ENCODE measurements around the gene CACNB2.

Gene CACNB2

GRCh38 chr10:18261768-18262231 lies 121.6 kb downstream of the CACNB2 start:
- H3K4me3 ChIP-seq: no peak overlapping the region
- no peak overlapping the region for H3K27ac ChIP-seq

GRCh38 chr10:18264466-18265050 lies 124.3 kb downstream of the CACNB2 start:
- H3K27ac ChIP-seq: no peak overlapping the region

DNA sequence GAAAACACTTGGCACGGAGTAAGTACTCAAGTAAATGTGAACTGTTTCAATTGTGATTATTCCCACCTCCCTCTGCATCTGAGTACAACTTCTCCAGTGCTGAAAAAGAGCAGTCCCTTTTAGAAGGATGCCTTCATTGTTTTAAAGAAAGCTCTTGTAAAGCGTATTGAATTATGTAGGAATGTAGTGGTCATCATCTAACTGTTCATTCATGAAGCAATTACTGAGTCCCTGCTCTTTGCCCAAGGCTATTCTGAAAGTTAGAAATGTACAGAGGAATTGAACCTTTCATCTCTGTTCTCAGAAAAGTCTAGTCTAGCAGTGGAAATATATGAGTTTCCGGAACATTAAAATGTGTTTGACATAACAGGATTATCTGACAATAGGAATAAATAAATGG lies 127.8 kb downstream of the CACNB2 start:
- Histone ChIP-seq H3K4me3 (no peak overlapping the region), H3K27ac (no peak overlapping the region)

More at GRCh38 chr10:18264466-18265050, 124.3 kb downstream of the CACNB2 start:
- H3K4me3 ChIP-seq: no peak overlapping the region

- Histone ChIP-seq H3K27ac (no peak overlapping the region), H3K4me3 (no peak overlapping the region)
Measured at GRCh38 chr10:18271491-18271890, 131.3 kb downstream of the CACNB2 start.

GRCh38 chr10:18273039-18273438 lies 132.8 kb downstream of the CACNB2 start:
- no peak overlapping the region for H3K4me3 ChIP-seq
- no peak overlapping the region for H3K27ac ChIP-seq

DNA sequence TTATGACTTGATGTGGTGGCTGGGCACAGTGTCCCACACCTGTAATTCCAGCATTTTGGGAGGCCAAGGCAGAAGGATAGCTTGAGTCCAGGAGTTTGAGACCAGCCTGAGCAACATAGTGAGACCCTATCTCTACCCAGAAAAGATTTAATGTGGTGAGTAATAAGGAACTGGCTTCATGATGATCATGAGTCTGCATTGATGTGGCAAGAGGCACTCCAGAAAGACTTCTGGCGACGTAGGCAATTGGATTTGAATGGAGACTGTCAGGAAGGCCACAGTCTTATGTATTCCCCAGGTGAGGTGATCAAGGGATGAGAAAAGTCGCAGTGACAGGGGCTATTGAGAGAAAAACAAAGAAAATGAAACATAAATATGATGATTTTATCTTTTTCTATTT lies 138.0 kb downstream of the CACNB2 start:
- no peak overlapping the region for H3K4me3 ChIP-seq
- H3K27ac ChIP-seq: no peak overlapping the region

- no peak overlapping the region for H3K27ac ChIP-seq
- no peak overlapping the region for H3K4me3 ChIP-seq
Measured at GRCh38 chr10:18279173-18279572, 138.9 kb downstream of the CACNB2 start.

- no peak overlapping the region for H3K27ac ChIP-seq
- no peak overlapping the region for H3K4me3 ChIP-seq
Measured at GRCh38 chr10:18282094-18282493, 141.9 kb downstream of the CACNB2 start.

- Histone ChIP-seq H3K4me3 (no peak overlapping the region), H3K27ac (no peak overlapping the region)
Measured at GRCh38 chr10:18290651-18291313, 150.6 kb downstream of the CACNB2 start.

DNA sequence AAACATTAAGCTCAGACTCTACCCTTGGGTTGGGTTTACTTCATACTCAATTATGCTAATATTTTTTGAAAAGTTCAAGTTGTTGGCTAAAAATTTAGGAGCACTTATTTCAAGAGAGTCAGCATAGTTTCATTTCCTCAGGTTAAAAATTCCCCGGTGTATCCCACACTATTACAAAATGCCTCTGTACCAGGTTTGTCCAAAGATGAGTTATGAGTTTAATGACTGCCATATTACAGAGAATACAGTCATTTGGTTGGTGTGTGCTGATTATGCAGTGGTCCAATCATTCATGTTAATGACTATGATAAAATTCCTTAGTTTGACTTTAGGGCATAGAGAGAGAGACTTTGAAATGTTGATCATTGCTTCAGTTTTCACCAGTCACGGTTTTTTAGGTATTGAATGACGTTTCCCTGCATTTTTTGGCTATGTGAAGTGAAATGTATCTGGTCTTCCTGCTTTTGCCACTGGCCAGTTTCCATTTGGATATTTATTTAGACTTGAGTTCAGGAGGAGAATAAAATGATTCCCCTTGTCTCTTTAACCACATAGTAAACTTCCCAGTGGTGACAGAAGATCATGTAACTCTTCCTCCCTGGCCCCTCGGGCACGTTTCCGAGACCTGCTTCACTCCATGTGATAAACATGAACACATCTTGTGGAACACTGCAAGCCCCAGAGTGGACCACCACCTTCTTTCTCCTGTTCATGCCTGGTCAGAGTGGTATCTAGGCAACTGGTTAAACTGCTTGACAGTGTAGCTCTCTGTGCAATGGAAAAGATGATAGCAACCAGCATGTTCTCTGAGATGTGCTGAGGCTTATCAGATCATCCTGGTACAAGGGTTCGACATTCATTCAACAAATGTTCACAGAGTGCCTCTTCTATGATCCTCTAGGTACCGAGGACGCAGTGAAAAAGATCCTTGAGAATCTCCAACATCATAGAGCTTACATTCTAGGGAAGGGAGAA lies 153.6 kb downstream of the CACNB2 start:
- H3K4me3 ChIP-seq: no peak overlapping the region
- no peak overlapping the region for H3K27ac ChIP-seq

DNA sequence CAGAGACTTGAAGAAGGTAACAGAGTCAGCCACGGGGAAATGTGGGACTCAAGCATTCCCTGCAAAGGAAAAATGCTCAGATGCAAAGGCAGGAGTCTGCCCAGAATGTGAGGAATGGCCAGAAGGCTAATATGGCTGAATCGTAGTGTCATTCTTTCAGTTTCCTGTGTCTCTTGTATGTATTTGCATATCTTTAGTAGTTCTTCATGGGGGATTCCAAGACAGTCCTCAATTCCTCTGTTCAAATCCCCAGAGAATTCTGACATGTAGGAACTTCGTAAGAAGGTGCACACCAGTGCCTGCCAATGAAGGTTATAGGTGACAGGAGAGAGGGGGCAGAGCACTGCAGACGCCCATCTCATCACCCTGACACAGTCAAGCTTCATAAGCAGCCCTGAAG lies 154.4 kb downstream of the CACNB2 start:
- H3K27ac ChIP-seq: no peak overlapping the region
- no peak overlapping the region for H3K4me3 ChIP-seq

- no peak overlapping the region for H3K4me3 ChIP-seq
- no peak overlapping the region for H3K27ac ChIP-seq
Measured at GRCh38 chr10:18297659-18298058, 157.4 kb downstream of the CACNB2 start.

- H3K27ac ChIP-seq: no peak overlapping the region
- no peak overlapping the region for H3K4me3 ChIP-seq
Measured at GRCh38 chr10:18298256-18298655, 158.0 kb downstream of the CACNB2 start.

DNA sequence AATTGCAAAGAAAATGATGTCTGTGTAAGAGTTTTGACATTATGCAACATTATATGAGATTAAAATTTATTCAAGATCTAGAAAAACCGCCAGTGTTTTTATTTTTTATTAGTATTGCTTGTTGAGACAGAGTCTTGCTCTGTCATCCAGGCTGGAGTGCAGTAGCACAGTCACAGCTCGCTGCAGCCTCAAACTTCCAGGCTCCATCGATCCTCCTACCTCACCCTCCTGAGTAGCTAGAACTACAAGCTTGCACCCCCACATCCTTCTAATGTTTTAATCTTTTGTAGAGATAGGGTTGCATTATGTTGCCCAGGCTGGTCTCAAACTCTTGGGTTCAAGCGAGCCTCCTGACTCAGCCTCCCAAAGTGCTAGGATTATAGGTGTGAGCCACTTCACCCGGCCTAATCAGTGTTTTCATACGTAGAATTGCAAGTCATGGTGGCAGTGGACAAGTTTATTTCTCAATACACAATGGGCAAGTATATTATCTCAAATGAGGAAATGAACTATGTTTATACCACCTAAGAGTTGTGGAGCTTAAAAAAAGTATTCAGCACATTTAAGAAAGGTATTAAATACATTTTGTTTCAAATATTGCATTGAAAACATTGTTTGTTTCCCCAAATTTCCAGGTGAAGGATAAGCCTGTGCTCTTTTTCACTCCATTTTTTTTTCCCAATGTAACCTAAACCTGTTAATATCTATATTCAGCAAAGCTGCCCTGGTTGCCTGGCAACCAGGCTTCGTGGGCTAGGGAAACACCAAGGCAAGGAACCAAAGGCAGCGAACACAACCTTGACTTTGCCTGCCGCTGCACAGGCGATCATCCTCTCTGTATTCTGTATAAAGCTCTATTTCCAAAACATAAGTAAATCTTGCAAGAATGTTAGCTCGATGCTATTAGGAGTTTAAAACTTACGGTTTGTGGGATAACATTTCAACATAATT lies 163.9 kb downstream of the CACNB2 start:
- Histone ChIP-seq H3K27ac (no peak overlapping the region), H3K4me3 (no peak overlapping the region)

DNA sequence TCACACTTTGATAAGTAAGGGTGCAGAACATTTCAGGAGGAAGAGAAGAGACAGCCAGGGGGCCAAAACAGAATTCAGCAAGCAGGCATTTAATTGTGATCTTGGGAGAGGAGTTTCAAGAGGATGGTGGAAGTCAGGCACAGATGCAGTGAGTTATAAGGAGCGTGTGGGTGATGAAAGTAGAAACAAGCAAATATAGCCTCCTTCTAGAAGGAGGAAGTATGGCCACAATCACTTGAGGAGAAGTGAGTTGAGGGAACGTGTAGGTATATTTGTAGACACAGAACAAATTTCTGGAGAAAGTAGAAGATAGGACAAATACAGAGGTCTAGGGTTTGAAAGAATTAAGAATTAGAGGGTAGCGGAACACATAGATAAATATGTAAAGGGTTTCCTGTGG lies 165.8 kb downstream of the CACNB2 start:
- H3K27ac ChIP-seq: no peak overlapping the region

GRCh38 chr10:18308600-18308999 lies 168.4 kb downstream of the CACNB2 start:
- no peak overlapping the region for H3K27ac ChIP-seq

More for the DNA sequence above, 165.8 kb downstream of the CACNB2 start:
- H3K4me3 ChIP-seq: no peak overlapping the region

GRCh38 chr10:18310761-18311160 lies 170.5 kb downstream of the CACNB2 start:
- H3K27ac ChIP-seq: no peak overlapping the region
- H3K4me3 ChIP-seq: no peak overlapping the region

More at GRCh38 chr10:18308600-18308999, 168.4 kb downstream of the CACNB2 start:
- no peak overlapping the region for H3K4me3 ChIP-seq

- Histone ChIP-seq H3K27ac (no peak overlapping the region), H3K4me3 (no peak overlapping the region)
Measured at GRCh38 chr10:18312374-18313139, 172.3 kb downstream of the CACNB2 start.

DNA sequence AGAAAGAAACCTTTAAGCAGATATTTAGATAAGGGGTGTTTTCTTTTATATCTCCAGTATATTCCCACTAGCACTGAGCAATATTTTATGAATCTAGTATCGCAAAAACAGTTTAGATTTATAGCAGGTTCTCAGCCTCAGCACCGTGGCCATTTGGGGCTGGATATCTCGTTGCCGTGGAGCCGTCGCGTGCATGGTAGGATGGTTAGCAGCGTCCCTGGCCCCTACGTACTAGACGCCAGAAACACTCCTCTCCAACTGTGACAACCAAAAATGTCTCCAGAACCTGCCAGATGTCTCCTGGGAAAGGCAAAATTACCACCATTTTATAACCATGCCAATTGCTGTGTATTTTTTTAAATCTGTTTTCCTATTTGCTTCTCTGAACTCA lies 172.9 kb downstream of the CACNB2 start:
- Histone ChIP-seq H3K27ac (no peak overlapping the region), H3K4me3 (no peak overlapping the region)

All from skin epidermis (tissue), 12 donors.